ENCODE measurements around the gene G6PC3.
"Not testable (repeated sequence)": the region's sequence is repeated elsewhere in the genome, so short reads cannot be mapped to it uniquely, and the experiment has no call there.

The G6PC3 gene

GRCh38 chr17:44070455-44071197, at the start of gene G6PC3:
Gene G6PC3, plus strand, starts transcription at chr17:44070735. Its CDS starts 231 bp downstream, at chr17:44070966.
- H3K4me3 ChIP-seq (replicated peaks; ENCODE audit: low read depth, low read length): peak within 1 kb of the TSS; percentile 54
- TF ChIP-seq CTCF (IDR thresholded peaks at IDR 0.05; ENCODE audit: low read depth, low read length, missing control alignments): no peak
- peak; percentile 95 for DNase-seq (ENCODE audit: extremely low read depth, low read depth)

GRCh38 chr17:44021227-44021626, 49.3 kb upstream of the G6PC3 start:
- DNase-seq (ENCODE audit: extremely low read depth, low read depth); H3K4me3 ChIP-seq (replicated peaks; ENCODE audit: low read depth, low read length): not testable (repeated sequence)

- no peak for DNase-seq (ENCODE audit: extremely low read depth, low read depth)
- H3K4me3 ChIP-seq (replicated peaks; ENCODE audit: low read depth, low read length): no peak overlapping the region
- no peak for TF ChIP-seq CTCF (IDR thresholded peaks at IDR 0.05; ENCODE audit: low read depth, low read length, missing control alignments)
Measured at GRCh38 chr17:44022246-44022645, 48.3 kb upstream of the G6PC3 start.

GRCh38 chr17:44023545-44024270, 46.8 kb upstream of the G6PC3 start:
- H3K4me3 ChIP-seq (replicated peaks; ENCODE audit: low read depth, low read length): no peak overlapping the region
- no peak for TF ChIP-seq CTCF (IDR thresholded peaks at IDR 0.05; ENCODE audit: low read depth, low read length, missing control alignments)
- DNase-seq (ENCODE audit: extremely low read depth, low read depth): no peak

- no peak for DNase-seq (ENCODE audit: extremely low read depth, low read depth)
Measured at GRCh38 chr17:44024271-44024663, 46.3 kb upstream of the G6PC3 start.

GRCh38 chr17:44024853-44025252, 45.7 kb upstream of the G6PC3 start:
- no peak for DNase-seq (ENCODE audit: extremely low read depth, low read depth)
- H3K4me3 ChIP-seq (replicated peaks; ENCODE audit: low read depth, low read length): no peak overlapping the region
- TF ChIP-seq CTCF (IDR thresholded peaks at IDR 0.05; ENCODE audit: low read depth, low read length, missing control alignments): no peak

More at GRCh38 chr17:44024271-44024663, 46.3 kb upstream of the G6PC3 start:
- no peak overlapping the region for H3K4me3 ChIP-seq (replicated peaks; ENCODE audit: low read depth, low read length)
- TF ChIP-seq CTCF (IDR thresholded peaks at IDR 0.05; ENCODE audit: low read depth, low read length, missing control alignments): no peak

- H3K4me3 ChIP-seq (replicated peaks; ENCODE audit: low read depth, low read length): no peak overlapping the region
- DNase-seq (ENCODE audit: extremely low read depth, low read depth): no peak
- no peak for TF ChIP-seq CTCF (IDR thresholded peaks at IDR 0.05; ENCODE audit: low read depth, low read length, missing control alignments)
Measured at GRCh38 chr17:44029736-44030135, 40.8 kb upstream of the G6PC3 start.

Data from HFF-Myc (cell line).